IPS-18c (cell line): ENCODE measurements around the gene TF.
"Not testable (repeated sequence)": the region's sequence is repeated elsewhere in the genome, so short reads cannot be mapped to it uniquely, and the experiment has no call there.

Experiments used
- H3K4me3 ChIP-seq: 2 replicates; pipeline ENCODE4 v1.7.0; 2013; ENCODE audit warnings: low read depth, mild to moderate bottlenecking, low read length, moderate library complexity; ENCODE audit not compliant: insufficient read depth
- H3K9me3 ChIP-seq: one replicate; pipeline ENCODE4 v1.6.1; 2013; ENCODE audit warnings: mild to moderate bottlenecking, low read length, moderate library complexity; ENCODE audit not compliant: control insufficient read depth, insufficient read depth

Gene TF

GRCh38 chr3:133745981-133746711 lies at the start of gene TF:
Gene TF (plus strand): TSS chr3:133746393. CDS start chr3:133746441, 48 bp downstream.
- H3K4me3 ChIP-seq: no peak within 1 kb of the TSS
- no peaks in the 10 kb centered on the region for H3K9me3 ChIP-seq

GRCh38 chr3:133697960-133698359 lies 48.2 kb upstream of the TF start:
- H3K9me3 ChIP-seq: no peaks in the 10 kb centered on the region
- no peak overlapping the region for H3K4me3 ChIP-seq

GRCh38 chr3:133699467-133699866 lies 46.7 kb upstream of the TF start:
- H3K9me3 ChIP-seq: no peaks in the 10 kb centered on the region
- H3K4me3 ChIP-seq: no peak overlapping the region

GRCh38 chr3:133699903-133700302 lies 46.3 kb upstream of the TF start:
- Histone ChIP-seq H3K4me3 (no peak overlapping the region), H3K9me3 (no peaks in the 10 kb centered on the region)

GRCh38 chr3:133700351-133700750 lies 45.8 kb upstream of the TF start:
- Histone ChIP-seq H3K9me3 (no peaks in the 10 kb centered on the region), H3K4me3 (no peak overlapping the region)

GRCh38 chr3:133701435-133702358 lies 44.5 kb upstream of the TF start:
- no peak overlapping the region for H3K4me3 ChIP-seq
- H3K9me3 ChIP-seq: no peaks in the 10 kb centered on the region

GRCh38 chr3:133703915-133704314 lies 42.3 kb upstream of the TF start:
- no peaks in the 10 kb centered on the region for H3K9me3 ChIP-seq
- H3K4me3 ChIP-seq: no peak overlapping the region

- Histone ChIP-seq H3K9me3 (no peaks in the 10 kb centered on the region), H3K4me3 (no peak overlapping the region)
Measured at GRCh38 chr3:133706033-133706432, 40.2 kb upstream of the TF start.

GRCh38 chr3:133709139-133709750 lies 36.9 kb upstream of the TF start:
- no peaks in the 10 kb centered on the region for H3K9me3 ChIP-seq

GRCh38 chr3:133711013-133711412 lies 35.2 kb upstream of the TF start:
- Histone ChIP-seq H3K4me3 (no peak overlapping the region), H3K9me3 (no peaks in the 10 kb centered on the region)

More at GRCh38 chr3:133709139-133709750, 36.9 kb upstream of the TF start:
- H3K4me3 ChIP-seq: no peak overlapping the region

- H3K4me3 ChIP-seq: no peak overlapping the region
Measured at GRCh38 chr3:133712017-133712416, 34.2 kb upstream of the TF start.

GRCh38 chr3:133713347-133713746 lies 32.8 kb upstream of the TF start:
- H3K4me3 ChIP-seq: no peak overlapping the region

More at GRCh38 chr3:133712017-133712416, 34.2 kb upstream of the TF start:
- no peaks in the 10 kb centered on the region for H3K9me3 ChIP-seq

GRCh38 chr3:133717424-133717823 lies 28.8 kb upstream of the TF start:
- H3K4me3 ChIP-seq: no peak overlapping the region
- H3K9me3 ChIP-seq: no peaks in the 10 kb centered on the region

More at GRCh38 chr3:133713347-133713746, 32.8 kb upstream of the TF start:
- no peaks in the 10 kb centered on the region for H3K9me3 ChIP-seq

- Histone ChIP-seq H3K4me3 (no peak overlapping the region), H3K9me3 (no peaks in the 10 kb centered on the region)
Measured at GRCh38 chr3:133722935-133723334, 23.3 kb upstream of the TF start.

- no peak overlapping the region for H3K4me3 ChIP-seq
- no peaks in the 10 kb centered on the region for H3K9me3 ChIP-seq
Measured at GRCh38 chr3:133730993-133731392, 15.2 kb upstream of the TF start.

- not testable (repeated sequence) for H3K4me3 ChIP-seq, H3K9me3 ChIP-seq
Measured at GRCh38 chr3:133732231-133732630, 14.0 kb upstream of the TF start.

GRCh38 chr3:133733226-133733625 lies 13.0 kb upstream of the TF start:
- no peaks in the 10 kb centered on the region for H3K9me3 ChIP-seq
- H3K4me3 ChIP-seq: no peak overlapping the region

GRCh38 chr3:133734305-133734704 lies 11.9 kb upstream of the TF start:
- no peaks in the 10 kb centered on the region for H3K9me3 ChIP-seq
- no peak overlapping the region for H3K4me3 ChIP-seq
